GM21723 (cell line): ENCODE measurements around the gene ZNF831.

Experiments used
- ATAC-seq: cut with Tn5 transposase; IDR thresholded peaks from one replicate; pipeline ENCODE4 v1.9.1; 2021; ENCODE audit warnings: mild to moderate bottlenecking, moderate library complexity; ENCODE audit not compliant: unreplicated experiment

Gene ZNF831

GRCh38 chr20:59139998-59140397 is 23.6 kb upstream of the ZNF831 start:
- ATAC-seq = no peak

GRCh38 chr20:59141818-59142581 is 21.6 kb upstream of the ZNF831 start:
- no peak for ATAC-seq

GRCh38 chr20:59143326-59143725 is 20.3 kb upstream of the ZNF831 start:
- no peak for ATAC-seq

GRCh38 chr20:59144179-59144830 is 19.3 kb upstream of the ZNF831 start:
- no peak for ATAC-seq

GRCh38 chr20:59144831-59145196 is 18.8 kb upstream of the ZNF831 start:
- ATAC-seq = no peak

- no peak for ATAC-seq
These were observed 18.2 kb upstream of the ZNF831 start for GRCh38 chr20:59145247-59145923.

GRCh38 chr20:59145924-59146779 is 17.5 kb upstream of the ZNF831 start:
- no peak for ATAC-seq

- ATAC-seq = no peak
These were observed 16.6 kb upstream of the ZNF831 start for GRCh38 chr20:59146780-59147565.

GRCh38 chr20:59147586-59147985 is 16.0 kb upstream of the ZNF831 start:
- no peak for ATAC-seq

- no peak for ATAC-seq
These were observed 14.7 kb upstream of the ZNF831 start for GRCh38 chr20:59148701-59149493.

GRCh38 chr20:59149678-59150504 is 13.7 kb upstream of the ZNF831 start:
- no peak for ATAC-seq

- ATAC-seq = no peak
These were observed 12.8 kb upstream of the ZNF831 start for GRCh38 chr20:59150821-59151251.

- no peak for ATAC-seq
These were observed 12.2 kb upstream of the ZNF831 start for GRCh38 chr20:59151391-59151790.

- no peak for ATAC-seq
These were observed 11.8 kb upstream of the ZNF831 start for GRCh38 chr20:59151820-59152219.

- ATAC-seq = no peak
These were observed 10.9 kb upstream of the ZNF831 start for GRCh38 chr20:59152559-59153354.

GRCh38 chr20:59153355-59153681 is 10.3 kb upstream of the ZNF831 start:
- ATAC-seq = no peak

- no peak for ATAC-seq
These were observed 9.8 kb upstream of the ZNF831 start for GRCh38 chr20:59153832-59154231.
